H9 (cell line): Measurements from ENCODE around the gene CTIF. TPM values are rescaled to one million over a fixed set of nuclear protein-coding genes. Genes with fewer than 3 reads are reported as not detected.

Experiments
- DNase-seq: peaks from one replicate; pipeline ENCODE4 v3.0.0-alpha.2; 2017
- H2AFZ ChIP-seq: one replicate; pipeline ENCODE4 v1.6.1; 2013; ENCODE audit warnings: mild to moderate bottlenecking, low read length, control low read depth, moderate library complexity
- H2AK5ac ChIP-seq: 2 replicates; pipeline ENCODE4 v1.6.1; 2013; ENCODE audit warnings: low read length, control low read depth, mixed read lengths; ENCODE audit not compliant: insufficient read length
- H2BK120ac ChIP-seq: one replicate; pipeline ENCODE4 v1.6.1; 2013; ENCODE audit warnings: low read depth, mild to moderate bottlenecking, low read length, control low read depth, inconsistent platforms; ENCODE audit not compliant: poor library complexity, severe bottlenecking
- H2BK12ac ChIP-seq: 2 replicates; pipeline ENCODE4 v1.6.1; 2013; ENCODE audit warnings: low read length, control low read depth, mixed read lengths, low read depth; ENCODE audit not compliant: insufficient read length
- H2BK15ac ChIP-seq: 2 replicates; pipeline ENCODE4 v1.6.1; 2013; ENCODE audit warnings: low read depth, low read length, control low read depth
- H2BK20ac ChIP-seq: one replicate; pipeline ENCODE4 v1.6.1; 2013; ENCODE audit warnings: low read depth, mild to moderate bottlenecking, low read length, control low read depth, inconsistent platforms; ENCODE audit not compliant: poor library complexity, severe bottlenecking
- H2BK5ac ChIP-seq: 2 replicates; pipeline ENCODE4 v1.6.1; 2013; ENCODE audit warnings: low read length, control low read depth, mixed read lengths; ENCODE audit not compliant: insufficient read length
- H3K14ac ChIP-seq: 2 replicates; pipeline ENCODE4 v1.6.1; 2013; ENCODE audit warnings: low read length, control low read depth; ENCODE audit not compliant: insufficient read depth
- H3K18ac ChIP-seq: 2 replicates; pipeline ENCODE4 v1.6.1; 2013; ENCODE audit warnings: low read depth, mild to moderate bottlenecking, mixed read lengths, low read length, control low read depth; ENCODE audit not compliant: insufficient read length
- H3K23ac ChIP-seq: 2 replicates; pipeline ENCODE4 v1.6.1; 2013; ENCODE audit warnings: low read length, control low read depth, mixed read lengths, low read depth; ENCODE audit not compliant: insufficient read length
- H3K23me2 ChIP-seq: 2 replicates; pipeline ENCODE4 v1.6.1; 2013; ENCODE audit warnings: low read depth, mild to moderate bottlenecking, mixed read lengths, low read length, control low read depth; ENCODE audit not compliant: insufficient read length, poor library complexity, severe bottlenecking
- H3K27ac ChIP-seq: 2 replicates; pipeline ENCODE4 v1.5.1; 2013; ENCODE audit warnings: low read length, control low read depth, mixed read lengths, low read depth; ENCODE audit not compliant: insufficient read length
- H3K27me3 ChIP-seq: 2 replicates; pipeline ENCODE4 v1.6.1; 2013; ENCODE audit warnings: low read length, control low read depth, inconsistent platforms; ENCODE audit not compliant: insufficient read depth
- H3K4ac ChIP-seq: 2 replicates; pipeline ENCODE4 v1.6.1; 2013; ENCODE audit warnings: low read depth, mild to moderate bottlenecking, control low read depth, inconsistent platforms, low read length, moderate library complexity
- H3K4me1 ChIP-seq: 2 replicates; pipeline ENCODE4 v1.6.1; 2013; ENCODE audit warnings: low read length, control low read depth, inconsistent platforms; ENCODE audit not compliant: insufficient read depth
- H3K4me2 ChIP-seq: 2 replicates; pipeline ENCODE4 v1.6.1; 2013; ENCODE audit warnings: low read length, control low read depth, mixed read lengths; ENCODE audit not compliant: insufficient read length, insufficient read depth
- H3K56ac ChIP-seq: 2 replicates; pipeline ENCODE4 v1.6.1; 2013; ENCODE audit warnings: low read depth, mild to moderate bottlenecking, mixed read lengths, low read length, control low read depth; ENCODE audit not compliant: insufficient read length
- H3K79me1 ChIP-seq: 2 replicates; pipeline ENCODE4 v1.6.1; 2013; ENCODE audit warnings: low read depth, mild to moderate bottlenecking, moderate library complexity, low read length, control low read depth, inconsistent platforms; ENCODE audit not compliant: insufficient read depth, poor library complexity, severe bottlenecking
- H3K79me2 ChIP-seq: 2 replicates; pipeline ENCODE4 v1.6.1; 2013; ENCODE audit warnings: low read length, control low read depth, inconsistent platforms; ENCODE audit not compliant: insufficient read depth
- H3K9ac ChIP-seq: 2 replicates; pipeline ENCODE4 v1.6.1; 2013; ENCODE audit warnings: low read length, control low read depth, mixed read lengths; ENCODE audit not compliant: insufficient read length; ENCODE audit errors: extremely low read depth
- H3K9me3 ChIP-seq: one replicate; pipeline ENCODE4 v1.6.1; 2013; ENCODE audit warnings: low read depth, low read length, inconsistent platforms; ENCODE audit not compliant: control insufficient read depth
- H3T11ph ChIP-seq: one replicate; pipeline ENCODE4 v1.6.1; 2013; ENCODE audit warnings: mild to moderate bottlenecking, low read length, control low read depth, inconsistent platforms
- H4K20me1 ChIP-seq: one replicate; pipeline ENCODE4 v1.6.1; 2013; ENCODE audit not compliant: control insufficient read depth, insufficient read length, insufficient read depth
- H4K5ac ChIP-seq: 2 replicates; pipeline ENCODE4 v1.6.1; 2013; ENCODE audit warnings: low read depth, mild to moderate bottlenecking, mixed read lengths, low read length, control low read depth; ENCODE audit not compliant: insufficient read length
- H4K8ac ChIP-seq: replicated peaks from 2 replicates; pipeline ENCODE4 v1.6.1; 2013; ENCODE audit warnings: low read length, control low read depth, mixed read lengths, low read depth; ENCODE audit not compliant: insufficient read length
- H4K91ac ChIP-seq: 2 replicates; pipeline ENCODE4 v1.6.1; 2013; ENCODE audit warnings: low read depth, mild to moderate bottlenecking, moderate library complexity, mixed read lengths, low read length, control low read depth; ENCODE audit not compliant: insufficient read length
- H3K27ac Mint-ChIP-seq, 3 experiments: 2 replicates in 2 of 3; 3 replicates in 1 of 3; pipeline ENCODE4 v1.8.0; 2020 to 2021; ENCODE audit warnings: mixed read lengths in 3 of 3, mild to moderate bottlenecking in 1 of 3, moderate library complexity in 1 of 3
- H3K27me3 Mint-ChIP-seq: 2 replicates; pipeline ENCODE4 v1.8.0; 2021; ENCODE audit warnings: low read depth, mild to moderate bottlenecking, moderate library complexity, mixed read lengths
- H3K36me3 Mint-ChIP-seq, 3 experiments: 2 replicates in 2 of 3; 3 replicates in 1 of 3; pipeline ENCODE4 v1.8.0; 2020 to 2021; ENCODE audit warnings: low read depth in 3 of 3, mixed read lengths in 3 of 3; ENCODE audit not compliant: insufficient read depth in 1 of 3
- H3K4me1 Mint-ChIP-seq, 2 experiments: 2 replicates each; pipeline ENCODE4 v1.8.0; 2020; ENCODE audit warnings: mixed read lengths in 2 of 2
- H3K4me3 Mint-ChIP-seq, 2 experiments: 2 replicates in 1 of 2; 3 replicates in 1 of 2; pipeline ENCODE4 v1.8.0; 2020 to 2021; ENCODE audit warnings: mild to moderate bottlenecking in 2 of 2, mixed read lengths in 2 of 2, moderate library complexity in 1 of 2
- H3K9me3 Mint-ChIP-seq, 2 experiments: 2 replicates in 1 of 2; 3 replicates in 1 of 2; pipeline ENCODE4 v1.8.0; 2020; ENCODE audit warnings: mild to moderate bottlenecking in 2 of 2, mixed read lengths in 2 of 2, moderate library complexity in 1 of 2
- WGBS: extraction: QIAGEN DNeasy Blood & Tissue Kit; methylation state at CpG from one replicate; pipeline ENCODE4 v1.1.7; 2013; ENCODE audit warnings: missing lambda C conversion rate, low lambda C conversion rate, mixed read lengths; ENCODE audit not compliant: insufficient read length; ENCODE audit errors: extremely low coverage; 5-methylcytosine and 5-hydroxymethylcytosine counted together
- total RNA-seq: library from RNA; stranded (reverse); gene quantifications from 2 replicates; pipeline ENCODE4 v1.2.1, GENCODE V29; 2021
- TF ChIP-seq, protein P1 (sequence below): fragments of 200-600 bp; sonication (generic); conservative IDR thresholded peaks from 3 replicates; pipeline ENCODE4 v1.8.0; 2021; ENCODE audit warnings: antibody characterized with exemption, mild to moderate bottlenecking

The CTIF gene
- total RNA-seq, 1 experiment from 2014 or later: 15.8 TPM

DNA sequence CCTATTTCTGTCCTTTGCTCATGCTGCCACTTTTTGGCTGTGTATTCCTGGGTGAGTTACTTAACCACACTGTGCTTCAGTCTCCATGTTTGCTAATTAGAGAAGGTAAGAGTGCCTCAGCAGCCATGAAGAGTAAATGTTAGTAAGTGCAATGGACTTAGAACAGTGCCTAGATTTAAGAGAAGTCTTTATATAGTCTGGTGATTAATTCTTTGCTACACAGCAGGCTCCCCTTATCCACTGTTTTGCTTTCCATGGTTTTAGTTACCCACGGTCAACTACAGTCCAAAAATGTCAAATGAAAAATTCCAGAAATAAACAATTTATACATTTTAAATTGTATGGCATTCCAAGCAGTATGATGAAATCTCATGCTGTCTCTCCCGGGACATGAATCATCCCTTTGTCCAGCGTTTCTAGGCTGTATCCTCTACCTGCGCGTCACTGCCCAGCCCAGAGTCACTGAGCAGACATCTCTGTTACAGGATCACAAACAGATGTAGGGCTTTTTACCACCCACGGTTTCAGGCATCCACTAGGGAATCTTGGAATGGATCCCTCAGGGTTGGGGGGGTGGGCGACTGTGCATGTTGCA lies 91.0 kb downstream of the CTIF start:
- Histone ChIP-seq H3T11ph (no peak overlapping the region), H2BK5ac (no peak overlapping the region), H2AK5ac (no peak overlapping the region), H2BK12ac (no peak overlapping the region), H3K18ac (no peak overlapping the region), H2BK120ac (no peak overlapping the region), H3K4me2 (no peak overlapping the region), H2BK20ac (no peak overlapping the region), H4K91ac (no peak overlapping the region), H4K8ac (no peak overlapping the region), H3K9me3 (no peaks in the 10 kb centered on the region), H3K23me2 (no peaks in the 10 kb centered on the region), H3K4ac (no peak overlapping the region), H3K23ac (no peak overlapping the region), H4K5ac (no peak overlapping the region), H3K79me1 (no peaks in the 10 kb centered on the region), H3K56ac (no peak overlapping the region), H3K27ac (no peak overlapping the region), H2AFZ (no peak overlapping the region), H3K4me1 (no peaks in the 10 kb centered on the region), H3K9ac (no peak overlapping the region), H3K14ac (no peak overlapping the region), H3K79me2 (no peaks in the 10 kb centered on the region), H2BK15ac (no peak overlapping the region), H4K20me1 (no peaks in the 10 kb centered on the region), H3K27me3 (no peaks in the 10 kb centered on the region)
- no peaks in the 10 kb centered on the region; the same call in 1 of the 2 replicates for H3K27me3 Mint-ChIP-seq
- TF ChIP-seq, protein P1, sequence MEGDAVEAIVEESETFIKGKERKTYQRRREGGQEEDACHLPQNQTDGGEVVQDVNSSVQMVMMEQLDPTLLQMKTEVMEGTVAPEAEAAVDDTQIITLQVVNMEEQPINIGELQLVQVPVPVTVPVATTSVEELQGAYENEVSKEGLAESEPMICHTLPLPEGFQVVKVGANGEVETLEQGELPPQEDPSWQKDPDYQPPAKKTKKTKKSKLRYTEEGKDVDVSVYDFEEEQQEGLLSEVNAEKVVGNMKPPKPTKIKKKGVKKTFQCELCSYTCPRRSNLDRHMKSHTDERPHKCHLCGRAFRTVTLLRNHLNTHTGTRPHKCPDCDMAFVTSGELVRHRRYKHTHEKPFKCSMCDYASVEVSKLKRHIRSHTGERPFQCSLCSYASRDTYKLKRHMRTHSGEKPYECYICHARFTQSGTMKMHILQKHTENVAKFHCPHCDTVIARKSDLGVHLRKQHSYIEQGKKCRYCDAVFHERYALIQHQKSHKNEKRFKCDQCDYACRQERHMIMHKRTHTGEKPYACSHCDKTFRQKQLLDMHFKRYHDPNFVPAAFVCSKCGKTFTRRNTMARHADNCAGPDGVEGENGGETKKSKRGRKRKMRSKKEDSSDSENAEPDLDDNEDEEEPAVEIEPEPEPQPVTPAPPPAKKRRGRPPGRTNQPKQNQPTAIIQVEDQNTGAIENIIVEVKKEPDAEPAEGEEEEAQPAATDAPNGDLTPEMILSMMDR: no peak
- WGBS: no CpG with 5 or more reads among the region's 7 CpGs
- H3K4me1 Mint-ChIP-seq: peaks cover 14 to 17% of the 10 kb centered on the region in 2 experiments
- no peak overlapping the region for H3K27ac Mint-ChIP-seq
- DNase-seq: no peak
- no peak overlapping the region for H3K4me3 Mint-ChIP-seq
- H3K9me3 Mint-ChIP-seq: no peaks in the 10 kb centered on the region
- peaks cover 2 to 4% (median 4%) of the 10 kb centered on the region in 3 experiments; a peak in 4 of 7 replicates for H3K36me3 Mint-ChIP-seq
